ENCODE results near the gene MED13L.
"Not testable (repeated sequence)": the region's sequence is repeated elsewhere in the genome, so short reads cannot be mapped to it uniquely, and the experiment has no call there.

Gene MED13L

DNA sequence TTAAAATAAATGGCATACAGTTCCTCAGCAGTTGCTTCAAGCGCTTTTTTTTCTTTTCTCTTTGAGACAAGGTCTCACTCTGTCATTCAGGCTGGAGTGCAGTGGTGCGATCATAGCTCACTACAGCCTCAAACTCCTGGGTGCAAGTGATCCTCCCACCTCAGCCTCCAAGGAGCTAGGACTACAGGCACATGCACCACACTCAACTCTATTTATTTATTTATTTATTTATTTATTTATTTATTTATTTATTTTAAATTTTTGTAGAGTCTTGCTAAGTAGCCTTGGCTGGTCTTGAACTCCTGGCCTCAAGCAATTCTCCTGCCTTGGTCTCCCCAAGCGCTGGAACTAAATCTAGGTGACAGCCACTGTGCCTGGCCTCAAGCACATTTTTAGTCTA is 132.0 kb downstream of the MED13L start:
- DNase-seq, result no peak

DNA sequence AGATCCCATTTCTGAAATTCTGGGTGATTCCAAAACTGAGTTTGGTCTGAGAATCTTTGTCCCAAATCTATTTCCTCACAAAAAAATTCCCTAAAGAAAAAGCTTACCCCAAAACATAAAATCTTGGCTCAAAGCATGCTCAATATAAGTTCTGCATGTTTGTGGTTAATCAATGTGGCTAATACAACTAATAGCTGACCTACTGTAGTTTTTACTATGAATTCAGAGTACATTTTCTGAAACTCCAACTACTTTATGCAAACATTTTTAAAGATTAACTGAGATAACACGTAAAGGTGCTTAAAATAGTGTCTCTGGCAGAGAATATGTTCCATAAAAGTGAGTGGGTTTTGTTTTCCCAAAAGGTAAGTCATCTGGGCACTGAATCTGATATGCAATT is 133.1 kb downstream of the MED13L start:
- DNase-seq, result no peak

DNA sequence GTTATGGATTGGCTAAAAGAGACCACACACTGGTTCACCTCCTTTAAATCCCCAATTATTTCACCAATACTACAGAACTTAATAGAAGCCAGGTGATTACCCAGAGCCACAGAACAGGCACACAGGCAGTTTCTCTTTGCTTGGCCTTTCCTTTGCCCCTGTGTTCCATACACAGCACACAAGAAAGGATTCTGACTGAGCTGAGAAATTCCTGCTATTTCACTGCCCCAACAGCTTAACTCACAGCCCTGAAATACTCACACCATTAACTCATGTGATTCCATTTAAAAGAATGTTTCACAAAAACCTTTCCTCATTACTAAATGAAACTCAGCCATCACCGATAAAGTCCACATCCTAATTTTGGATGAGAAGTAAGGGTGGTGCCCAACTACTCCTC is 133.6 kb downstream of the MED13L start:
- no peak for DNase-seq

DNA sequence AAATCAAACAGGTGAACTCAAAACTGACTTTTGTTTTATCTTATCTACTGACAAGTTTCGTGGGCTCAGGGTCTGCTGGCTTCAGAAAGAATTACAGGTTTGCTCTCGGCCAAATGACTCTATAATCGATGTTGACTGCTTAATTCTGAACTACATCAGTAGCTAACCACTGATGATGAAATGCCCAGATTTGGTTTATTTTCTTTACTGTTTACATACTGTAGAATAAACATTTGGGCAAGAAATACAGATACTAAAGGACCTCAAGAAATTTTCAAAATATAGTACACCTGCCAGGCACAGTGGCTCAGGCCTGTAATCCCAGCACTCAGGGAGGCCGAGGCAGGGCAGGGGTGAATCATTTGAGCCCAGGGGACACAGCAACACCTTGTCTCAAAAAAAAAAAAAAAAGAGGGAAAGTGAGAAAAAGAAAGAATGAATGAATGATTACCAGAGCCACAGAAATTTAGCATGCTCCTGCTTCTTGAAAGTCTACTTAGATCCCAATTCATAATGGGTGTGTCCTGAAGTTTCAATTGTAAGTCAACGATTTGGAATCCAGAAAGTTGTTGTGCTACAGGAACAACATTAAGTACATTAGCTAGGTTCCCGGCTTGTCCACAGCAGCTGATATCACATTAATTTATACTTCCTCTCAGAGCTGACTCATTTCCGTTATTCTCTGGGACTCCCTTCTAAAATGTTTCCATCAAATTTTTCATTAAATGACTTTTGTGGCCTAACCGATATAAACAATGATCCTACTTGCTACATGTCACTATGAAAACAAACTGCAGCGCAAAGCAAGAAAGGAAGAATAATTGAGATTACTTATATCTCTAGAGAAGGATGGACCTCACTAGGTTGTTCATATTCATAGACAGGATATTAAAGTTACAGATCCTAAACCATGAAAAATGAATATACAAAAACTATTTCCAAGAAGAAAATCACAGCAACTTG is 134.3 kb downstream of the MED13L start:
- DNase-seq, result no peak

DNA sequence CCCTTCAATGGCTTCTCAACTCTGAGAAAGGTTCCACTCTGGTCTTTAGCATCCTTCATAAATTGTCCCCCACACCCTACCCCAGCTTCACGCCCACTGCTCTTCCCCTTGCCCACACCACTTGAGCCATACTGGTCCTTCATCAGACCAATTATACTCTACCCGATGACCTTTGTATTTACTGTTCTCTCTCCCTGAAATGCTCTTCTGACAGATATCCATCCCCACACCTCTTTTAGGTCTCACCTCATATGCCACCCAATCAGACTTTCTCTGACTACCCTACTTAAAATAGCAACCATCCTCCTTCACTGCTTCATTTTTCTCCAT is 135.7 kb downstream of the MED13L start:
- DNase-seq, result no peak

DNA sequence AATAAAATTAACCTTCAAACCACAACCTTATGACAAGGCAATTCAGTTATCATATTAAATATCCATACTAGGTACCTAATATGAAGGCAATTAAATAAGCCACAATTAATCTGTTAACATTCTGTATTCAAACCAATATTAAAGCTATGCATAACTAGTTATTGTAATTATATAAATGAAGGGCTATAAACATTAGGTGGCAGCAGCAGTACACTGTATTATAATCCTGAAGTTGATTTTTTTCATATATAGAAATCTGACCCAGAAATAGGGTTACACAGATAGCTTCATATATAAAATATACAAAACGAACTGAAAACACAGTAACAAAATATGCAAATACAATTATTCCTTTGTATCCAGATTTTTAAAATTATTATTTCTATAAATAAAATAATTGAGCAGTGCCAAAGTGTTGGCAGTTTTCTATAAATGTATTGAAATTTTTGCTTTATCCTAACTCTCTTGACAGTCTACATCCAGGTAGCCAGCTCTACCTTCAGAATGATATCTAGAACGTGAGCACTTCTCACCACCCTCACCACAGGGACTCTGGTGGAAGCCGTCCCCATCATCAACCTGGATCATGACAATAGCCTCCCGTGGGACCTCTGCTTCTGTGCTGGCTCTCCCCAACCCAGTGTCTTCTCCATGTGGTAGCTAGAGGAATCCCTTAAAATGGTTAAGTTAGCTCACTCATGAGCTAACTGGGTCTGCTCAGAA is 136.2 kb downstream of the MED13L start:
- DNase-seq, result no peak

DNA sequence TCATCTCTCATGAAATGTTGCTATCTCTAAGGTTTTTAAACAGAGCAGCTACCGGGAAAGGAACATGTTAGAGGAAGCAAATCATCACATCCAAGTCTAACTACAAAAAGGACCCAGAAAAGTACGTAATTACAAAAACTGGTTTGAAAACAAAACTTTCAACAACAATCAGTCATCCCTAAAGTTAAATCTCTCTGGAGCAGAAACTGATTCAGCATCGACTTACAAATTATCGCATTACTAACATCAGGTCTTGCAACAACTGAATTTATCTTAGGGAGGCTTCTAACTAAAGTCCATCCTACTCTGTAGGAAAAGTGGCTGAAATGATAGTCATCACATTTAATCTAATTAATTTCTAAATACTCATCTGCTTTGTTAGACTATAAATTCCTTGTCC is 137.0 kb downstream of the MED13L start:
- no peak for DNase-seq

DNA sequence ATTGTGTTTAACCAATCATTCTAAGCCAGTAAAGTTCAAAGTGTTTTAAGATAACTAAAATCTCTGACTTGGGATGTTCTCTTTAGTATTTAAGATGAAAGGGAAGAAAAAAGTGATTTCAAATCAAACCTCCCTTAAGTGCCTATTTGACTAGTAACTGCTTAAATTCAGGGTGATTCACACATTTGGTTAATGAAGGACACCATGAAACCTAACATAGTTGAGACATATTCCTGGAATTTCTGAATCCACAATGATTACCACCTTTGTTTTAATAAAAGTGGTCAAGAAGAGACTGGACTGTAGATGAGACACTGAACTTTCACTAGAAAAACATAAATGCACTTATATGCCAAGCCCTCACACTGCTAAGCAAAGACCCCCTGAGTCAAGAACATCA is 138.7 kb downstream of the MED13L start:
- no peak for DNase-seq

DNA sequence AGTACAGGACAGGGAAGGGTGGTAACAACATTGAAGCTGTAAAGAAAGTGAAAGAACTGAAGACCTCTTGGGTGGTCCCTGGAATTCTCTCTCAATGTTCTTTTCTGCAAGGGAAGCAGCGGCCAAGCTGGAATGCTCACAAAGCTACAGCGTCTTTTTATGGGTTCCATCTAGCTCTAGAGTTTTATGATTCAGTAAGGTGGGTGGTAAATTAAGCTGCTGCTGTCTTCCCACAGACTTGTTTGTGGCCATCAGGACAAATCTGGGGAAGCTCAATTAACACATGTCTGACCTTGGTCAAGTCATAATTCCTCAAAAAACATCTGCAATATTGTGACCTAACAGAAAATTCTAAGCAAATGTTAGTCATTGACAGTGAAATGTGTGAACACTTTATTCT is 139.1 kb downstream of the MED13L start:
- DNase-seq, result no peak

DNA sequence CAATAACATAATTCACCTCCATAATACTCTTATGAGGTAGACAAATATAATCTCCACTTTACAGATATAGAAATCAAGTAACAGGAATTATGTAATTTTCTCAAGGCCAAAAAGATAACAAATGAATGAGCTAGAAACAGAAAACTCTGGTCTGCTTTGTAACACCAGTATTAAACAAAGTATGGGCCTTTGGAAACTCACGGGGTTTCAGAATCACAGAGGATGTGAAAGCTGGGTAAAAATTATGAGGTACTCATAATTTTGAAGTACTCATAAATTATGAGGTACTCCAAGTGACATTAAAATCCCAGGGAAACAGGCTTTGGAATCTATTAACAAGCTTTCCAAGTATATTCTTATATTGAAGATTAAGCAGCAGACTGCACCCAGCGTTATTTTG is 140.2 kb downstream of the MED13L start:
- DNase-seq, result no peak

DNA sequence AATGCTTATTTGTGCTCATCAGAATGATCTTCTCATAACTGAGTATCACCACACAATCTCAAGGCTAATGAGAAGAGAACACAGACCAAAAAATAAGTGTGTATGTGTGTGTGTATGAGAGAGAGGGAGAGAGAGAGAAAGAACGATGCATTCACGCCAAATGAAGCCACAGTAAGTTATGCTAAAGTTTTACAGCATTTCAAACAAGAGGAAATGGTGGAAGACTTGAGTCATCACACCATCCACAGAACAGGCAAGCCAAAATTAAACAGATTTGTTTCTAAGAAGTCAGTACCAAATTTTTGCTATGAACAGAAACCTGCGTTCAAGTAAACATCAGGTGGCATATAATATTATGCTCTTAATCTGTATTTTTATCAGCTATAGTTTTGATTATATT is 141.2 kb downstream of the MED13L start:
- no peak for DNase-seq

DNA sequence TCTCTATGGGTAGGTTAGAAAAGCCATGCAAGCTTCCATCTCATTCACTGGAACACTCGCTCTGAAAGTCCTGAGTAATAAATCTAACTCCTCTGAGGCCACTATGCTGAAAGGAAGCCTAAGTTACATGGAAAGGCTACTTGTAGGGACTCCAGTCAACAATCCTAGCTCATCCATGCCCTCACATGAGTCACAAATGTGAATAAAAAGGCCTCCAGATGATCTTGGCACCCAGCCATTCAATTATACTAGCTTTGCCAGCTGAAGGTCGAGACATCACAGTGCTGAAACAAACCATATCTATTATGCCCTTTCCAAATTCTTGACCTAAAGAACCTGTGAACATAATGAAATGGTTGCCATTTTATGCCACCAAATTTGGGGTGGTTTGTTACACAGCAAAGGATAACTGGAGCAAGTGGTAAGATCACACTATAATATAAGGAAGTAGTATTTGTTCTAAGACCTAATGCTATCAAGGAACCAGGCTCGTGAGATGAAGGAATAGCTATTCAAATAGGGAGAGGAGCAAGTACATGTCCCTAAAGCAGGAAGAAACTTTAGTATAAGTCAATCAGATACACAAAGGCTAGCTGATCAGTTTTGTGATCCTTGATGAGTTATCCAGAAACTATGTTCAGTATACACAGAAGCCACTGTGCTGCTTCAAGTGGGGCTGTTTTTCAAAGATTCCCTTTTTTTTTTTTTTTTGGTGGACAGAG is 142.1 kb downstream of the MED13L start:
- no peak for DNase-seq

DNA sequence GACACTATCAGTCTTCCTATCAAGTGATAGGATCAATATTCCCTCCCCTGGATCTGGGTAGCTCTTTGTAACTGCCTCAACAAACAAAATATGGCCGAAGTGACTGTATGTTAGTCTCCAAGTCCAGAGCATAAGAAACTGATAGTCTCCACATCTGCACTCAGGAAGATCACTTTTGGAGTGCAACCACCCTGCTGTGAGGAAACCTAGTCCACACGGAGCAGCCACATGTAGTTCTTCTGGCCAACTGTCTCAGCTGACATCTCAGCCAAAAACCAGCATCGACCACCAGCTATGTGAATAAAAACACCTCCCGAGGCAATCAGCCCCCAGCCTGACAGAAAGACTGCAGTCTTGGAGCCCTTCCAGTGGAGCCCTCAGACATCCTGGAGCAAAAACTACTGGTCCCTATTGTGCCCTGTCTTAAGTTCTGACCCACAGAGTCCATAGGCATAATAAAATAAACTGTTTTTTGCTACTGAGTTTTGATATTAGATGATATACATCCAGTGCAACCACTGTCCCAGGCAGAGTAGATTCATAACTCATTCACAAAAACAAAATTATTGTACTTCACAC is 143.8 kb downstream of the MED13L start:
- DNase-seq, result no peak

DNA sequence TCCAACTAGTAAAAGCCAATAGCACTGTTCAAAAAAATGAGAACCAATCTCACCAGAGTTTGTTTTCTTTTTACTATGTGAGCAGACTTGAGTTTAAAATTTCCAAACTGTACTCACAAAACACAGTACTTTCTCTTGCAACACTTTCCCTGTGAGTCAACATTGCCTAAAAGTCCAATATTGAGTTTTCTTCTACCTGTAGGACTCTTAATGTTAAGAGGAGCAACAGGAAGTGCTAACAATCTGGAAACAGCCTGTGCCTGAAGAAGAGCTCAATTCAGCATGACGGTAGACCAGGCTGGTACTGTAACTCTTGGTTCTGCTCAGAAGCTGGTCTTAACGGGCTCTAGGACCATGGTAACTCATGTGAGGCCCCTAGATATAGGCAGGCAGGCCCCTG is 144.3 kb downstream of the MED13L start:
- DNase-seq, result no peak

DNA sequence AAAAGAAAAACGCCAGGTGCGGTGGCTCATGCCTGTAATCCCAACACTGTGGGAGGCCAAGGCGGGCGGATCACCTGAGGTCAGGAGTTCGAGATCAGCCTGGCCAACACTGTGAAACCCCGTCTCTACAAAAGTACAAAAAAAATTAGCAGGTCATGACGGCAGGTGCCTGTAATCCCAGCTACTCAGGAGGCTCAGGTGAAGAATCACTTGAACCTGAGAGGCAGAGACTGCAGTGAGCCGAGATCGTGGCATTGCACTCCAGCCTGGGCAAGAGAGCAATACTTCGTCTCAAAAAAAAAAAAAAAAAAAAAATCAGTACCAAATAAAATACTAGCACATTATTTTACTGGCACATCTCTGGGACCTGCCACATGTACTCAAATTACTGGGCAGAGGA is 145.5 kb downstream of the MED13L start:
- DNase-seq, result not testable (repeated sequence)

DNA sequence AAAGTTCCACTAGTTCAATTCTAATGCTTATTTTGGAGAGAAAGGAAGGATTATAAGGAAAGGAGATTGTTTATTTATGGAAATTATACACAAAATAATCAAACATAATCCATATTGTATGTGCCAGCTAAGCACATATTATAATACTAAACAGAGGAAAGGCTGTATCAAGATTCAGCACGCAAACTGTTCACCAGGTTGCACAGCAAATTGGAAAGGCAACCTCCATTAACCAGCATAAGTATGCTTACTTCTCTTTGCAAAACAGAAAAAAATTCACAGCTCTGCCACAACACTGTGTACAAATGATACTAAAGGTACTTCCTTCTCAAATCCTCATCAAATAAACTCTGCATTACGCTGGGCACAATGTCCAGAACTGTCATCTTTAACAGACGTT is 146.3 kb downstream of the MED13L start:
- DNase-seq, result no peak

DNA sequence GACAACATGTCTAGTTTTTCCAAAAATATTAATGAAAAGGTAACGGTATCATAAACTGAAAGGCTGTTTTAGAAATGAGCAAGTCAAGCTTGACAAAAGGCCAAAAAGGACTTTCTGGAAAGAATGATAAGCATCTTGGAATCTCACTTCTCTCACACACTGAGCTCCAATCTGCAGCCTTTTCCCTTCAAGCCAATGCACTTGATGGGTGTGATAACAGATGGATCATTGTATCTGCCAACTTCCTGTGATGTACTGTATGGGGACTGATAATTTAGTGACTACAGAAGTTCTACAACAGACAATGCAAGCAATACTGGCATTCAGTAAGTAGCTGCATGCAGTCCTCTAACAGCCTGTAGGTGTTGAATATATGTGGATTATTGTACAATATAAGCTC is 147.1 kb downstream of the MED13L start:
- DNase-seq, result no peak

DNA sequence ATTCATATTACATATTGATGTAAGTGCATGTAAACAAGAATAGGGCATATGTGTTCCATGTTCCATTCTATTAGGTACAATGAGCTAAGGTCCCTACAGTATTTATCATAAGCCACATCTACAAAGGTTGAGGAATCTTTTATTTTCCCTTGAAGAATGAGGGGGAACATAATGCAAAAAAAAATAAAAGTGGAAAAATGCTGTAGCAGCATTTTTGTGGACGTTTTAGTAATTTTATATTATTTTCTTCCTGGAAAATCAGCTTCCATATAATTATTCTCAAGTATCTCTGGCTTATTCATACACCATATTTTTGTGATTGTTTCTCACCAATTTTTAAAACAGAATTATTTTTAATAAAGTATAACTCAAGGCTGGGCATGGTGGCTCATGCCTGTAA is 148.7 kb downstream of the MED13L start:
- DNase-seq, result no peak

DNA sequence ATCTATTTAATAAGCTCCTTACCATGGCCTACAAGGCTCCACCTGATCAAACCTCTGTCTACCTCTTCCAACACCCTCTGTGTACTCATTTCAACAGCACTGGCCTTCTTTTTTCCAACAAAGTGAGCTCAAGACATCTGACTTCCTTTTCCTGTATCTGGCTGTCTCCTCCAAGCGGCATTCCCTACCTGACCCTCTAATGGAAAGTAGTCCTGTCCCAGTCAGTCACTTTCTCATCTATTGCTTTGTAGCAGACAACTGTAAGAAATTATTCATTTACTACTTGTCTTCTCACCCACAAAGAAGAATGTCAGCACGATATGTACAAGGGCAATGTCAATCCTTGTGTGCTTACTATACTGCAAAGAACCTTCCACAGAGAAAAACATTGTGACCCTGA is 149.6 kb downstream of the MED13L start:
- no peak for DNase-seq

DNA sequence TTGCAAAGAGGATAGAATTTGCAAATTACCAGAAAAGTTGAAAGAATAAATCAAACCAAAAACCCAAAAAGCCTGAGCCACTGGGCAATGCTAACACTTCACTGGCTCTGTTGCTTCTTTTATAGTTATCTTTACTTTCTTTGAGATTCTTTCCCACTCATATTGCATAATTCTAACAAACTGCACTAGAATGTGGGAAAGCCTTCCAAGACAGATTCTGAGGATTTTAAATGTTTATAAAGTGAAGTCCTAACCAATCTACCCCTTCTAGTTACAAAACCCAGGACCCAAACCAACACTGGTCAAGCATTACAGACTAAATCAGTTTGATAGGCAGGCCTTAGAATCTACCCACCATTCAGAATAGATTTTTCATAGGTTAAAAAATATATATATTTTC is 150.9 kb downstream of the MED13L start:
- DNase-seq, result no peak

DNA sequence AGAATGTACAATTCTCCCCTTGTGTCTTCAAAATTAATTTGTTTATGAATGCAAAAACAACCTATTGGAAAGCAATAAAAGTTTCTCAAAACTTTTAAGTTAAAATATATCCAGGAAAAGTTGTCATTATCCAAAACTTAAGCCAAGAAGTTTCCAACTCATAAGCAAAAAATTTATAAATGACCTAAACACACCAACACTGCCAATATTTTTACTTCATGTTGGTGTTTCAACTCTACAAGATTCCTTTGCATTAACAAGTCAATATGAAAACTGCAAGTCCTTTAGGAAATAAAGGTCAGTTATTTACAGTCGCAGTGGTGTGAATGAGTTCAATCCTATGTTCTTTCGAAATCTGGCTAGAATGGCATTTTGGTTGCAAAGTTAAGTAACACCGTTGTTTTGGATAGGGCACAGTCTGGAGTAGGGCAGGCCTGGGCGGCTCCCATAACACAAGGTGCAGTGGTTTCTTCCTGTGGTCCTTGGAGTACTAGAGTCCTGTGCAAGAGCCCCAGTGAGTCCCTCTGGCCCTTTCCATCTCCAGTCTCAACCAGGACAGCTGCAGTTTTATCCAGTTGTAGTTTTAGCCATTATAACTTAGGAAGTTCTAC is 151.4 kb downstream of the MED13L start:
- no peak for DNase-seq

DNA sequence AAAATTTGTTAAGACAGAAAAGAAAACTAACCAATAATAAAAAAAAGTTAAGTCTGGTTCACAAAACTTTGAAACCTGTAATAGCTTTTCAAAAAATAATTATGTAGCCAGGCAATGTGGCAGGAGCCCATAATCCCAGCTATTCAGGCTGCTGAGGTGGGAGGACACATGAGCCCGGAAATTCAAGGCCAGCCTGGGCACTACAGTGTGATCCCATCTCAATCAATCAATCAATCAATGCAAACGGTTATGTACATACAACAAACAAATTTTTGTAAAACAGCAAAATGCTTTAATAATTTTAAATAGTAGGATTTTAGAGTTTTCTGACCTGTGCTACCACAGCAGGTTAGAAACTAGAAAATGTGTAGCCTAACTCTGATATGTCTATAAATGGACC is 152.4 kb downstream of the MED13L start:
- no peak for DNase-seq
